HEK293 (cell line): ENCODE results near the gene TAF1B.

Source experiments
- CTCF ChIA-PET: fragments of 350-600 bp; formaldehyde crosslinking; extraction: SDS; loops from one replicate; lab custom pipeline; 2021; ENCODE audit warnings: antibody characterized with exemption; lab: Yijun Ruan, JAX
- POLR2A ChIA-PET: fragments of 300-600 bp; formaldehyde crosslinking; extraction: SDS; loops from one replicate; lab custom pipeline; 2020; ENCODE audit warnings: antibody characterized with exemption, inconsistent platforms; lab: Yijun Ruan, JAX
- H3K27ac ChIP-seq: fragments of 200-500 bp; sonication (Bioruptor generic); 2 replicates; pipeline ENCODE4 v1.5.1; 2014; ENCODE audit warnings: low read depth, low read length, control low read depth, inconsistent platforms; ENCODE audit errors: extremely low read depth
- H3K36me3 ChIP-seq, 2 experiments: fragments of 200-500 bp in 1 of 2; sonication (Bioruptor generic) in 1 of 2; 1 replicate in 1 of 2; 2 replicates in 1 of 2; pipeline ENCODE4 v1.5.1; 2014 to 2017; ENCODE audit warnings: inconsistent platforms in 2 of 2, low read length in 2 of 2; ENCODE audit not compliant: control insufficient read depth in 2 of 2, insufficient read depth in 1 of 2
- H3K4me1 ChIP-seq: fragments of 200-500 bp; sonication (Bioruptor generic); 2 replicates; pipeline ENCODE4 v1.5.1; 2014; ENCODE audit warnings: mild to moderate bottlenecking, low read length, inconsistent platforms; ENCODE audit not compliant: control insufficient read depth, insufficient read depth
- H3K4me3 ChIP-seq: 2 replicates; pipeline ENCODE4 v1.5.1; 2011; ENCODE audit warnings: low read depth, mild to moderate bottlenecking, control low read depth, low read length, moderate library complexity
- H3K9me3 ChIP-seq: fragments of 200-500 bp; sonication (Bioruptor generic); 2 replicates; pipeline ENCODE4 v1.5.1; 2014; ENCODE audit warnings: low read depth, low read length, inconsistent platforms; ENCODE audit not compliant: control insufficient read depth, insufficient read depth
- KLF1 ChIP-seq: fragments of 450-650 bp; formaldehyde crosslinking; IDR thresholded peaks from 2 replicates; pipeline ENCODE4 v1.5.1; 2016; ENCODE audit warnings: missing biosample characterization, missing genetic modification characterization
- MEIS1 ChIP-seq: sonication (generic); formaldehyde crosslinking; IDR thresholded peaks from 2 replicates; pipeline ENCODE4 v1.8.1; 2022; ENCODE audit warnings: missing genetic modification reagents, mild to moderate bottlenecking, borderline replicate concordance
- MZF1 ChIP-seq: fragments of 450-650 bp; formaldehyde crosslinking; IDR thresholded peaks from 2 replicates; pipeline ENCODE4 v1.5.1; 2017; ENCODE audit warnings: missing biosample characterization, missing genetic modification characterization, borderline replicate concordance
- PRDM4 ChIP-seq: fragments of 450-650 bp; formaldehyde crosslinking; IDR thresholded peaks from 2 replicates; pipeline ENCODE4 v1.5.1; 2017; ENCODE audit warnings: missing biosample characterization, missing genetic modification characterization
- REST ChIP-seq: fragments of 450-650 bp; formaldehyde crosslinking; IDR thresholded peaks from 2 replicates; pipeline ENCODE4 v1.5.1; 2016; ENCODE audit warnings: missing biosample characterization, missing genetic modification characterization
- YY2 ChIP-seq: fragments of 450-650 bp; formaldehyde crosslinking; IDR thresholded peaks from 2 replicates; pipeline ENCODE4 v1.5.1; 2016; ENCODE audit warnings: missing biosample characterization, missing genetic modification characterization
- ZFP69B ChIP-seq: fragments of 450-650 bp; formaldehyde crosslinking; IDR thresholded peaks from 2 replicates; pipeline ENCODE4 v1.5.1; 2016; ENCODE audit warnings: missing biosample characterization, missing genetic modification characterization
- ZNF132 ChIP-seq: fragments of 450-650 bp; formaldehyde crosslinking; IDR thresholded peaks from 2 replicates; pipeline ENCODE4 v1.5.1; 2017; ENCODE audit warnings: missing biosample characterization, missing genetic modification characterization, borderline replicate concordance
- ZNF169 ChIP-seq: fragments of 450-650 bp; formaldehyde crosslinking; IDR thresholded peaks from 2 replicates; pipeline ENCODE4 v1.5.1; 2016; ENCODE audit warnings: missing biosample characterization, missing genetic modification characterization
- ZNF184 ChIP-seq: fragments of 450-650 bp; IDR thresholded peaks from 2 replicates; pipeline ENCODE4 v1.5.1; 2018; ENCODE audit warnings: missing biosample characterization, mild to moderate bottlenecking, missing genetic modification characterization
- ZNF24 ChIP-seq: fragments of 450-650 bp; formaldehyde crosslinking; IDR thresholded peaks from 2 replicates; pipeline ENCODE4 v1.5.1; 2016; ENCODE audit warnings: missing biosample characterization, missing genetic modification characterization
- ZNF350 ChIP-seq: fragments of 450-650 bp; formaldehyde crosslinking; IDR thresholded peaks from 2 replicates; pipeline ENCODE4 v1.5.0; 2017; ENCODE audit warnings: missing biosample characterization, mild to moderate bottlenecking, missing genetic modification characterization
- ZNF362 ChIP-seq: fragments of 450-650 bp; formaldehyde crosslinking; IDR thresholded peaks from 2 replicates; pipeline ENCODE4 v1.5.1; 2016; ENCODE audit warnings: missing biosample characterization, missing genetic modification characterization
- ZNF692 ChIP-seq: fragments of 450-650 bp; formaldehyde crosslinking; IDR thresholded peaks from 2 replicates; pipeline ENCODE4 v1.5.1; 2016; ENCODE audit warnings: missing biosample characterization, missing genetic modification characterization
- ZNF76 ChIP-seq: fragments of 450-650 bp; formaldehyde crosslinking; IDR thresholded peaks from 2 replicates; pipeline ENCODE4; 2016; ENCODE audit warnings: low read depth, missing biosample characterization, missing genetic modification characterization, borderline replicate concordance
- ZNF843 ChIP-seq: fragments of 450-650 bp; formaldehyde crosslinking; IDR thresholded peaks from 2 replicates; pipeline ENCODE4 v1.5.1; 2016; ENCODE audit warnings: missing biosample characterization, missing genetic modification characterization
- ZSCAN18 ChIP-seq: fragments of 450-650 bp; formaldehyde crosslinking; IDR thresholded peaks from 2 replicates; pipeline ENCODE4 v1.5.1; 2016; ENCODE audit warnings: missing biosample characterization, missing genetic modification characterization
- ZSCAN23 ChIP-seq: fragments of 450-650 bp; formaldehyde crosslinking; IDR thresholded peaks from 2 replicates; pipeline ENCODE4 v1.5.1; 2016; ENCODE audit warnings: missing biosample characterization, missing genetic modification characterization
- ZSCAN4 ChIP-seq: fragments of 450-650 bp; formaldehyde crosslinking; IDR thresholded peaks from 2 replicates; pipeline ENCODE4 v1.5.1; 2017; ENCODE audit warnings: missing biosample characterization, missing genetic modification characterization

The TAF1B gene

GRCh38 chr2:9909106-9909505 is 65.8 kb downstream of the TAF1B start:
- ChIA-PET POLR2A (interaction anchor here (1.4 kb wide), 1 partner anchor 66 kb away, joined by 5 read pairs; the partner anchor contains the start of gene TAF1B), CTCF (no interaction called here)
- Histone ChIP-seq H3K4me1 (no peaks in the 10 kb centered on the region), H3K9me3 (no peaks in the 10 kb centered on the region), H3K27ac (no peak overlapping the region), H3K36me3 (peaks cover 19 to 43% of the 10 kb centered on the region in 2 experiments), H3K4me3 (no peak overlapping the region)
- TF ChIP-seq ZNF132 (no peak), YY2 (tag by site-specific recombination) (no peak), MEIS1 (no peak), ZSCAN18 (tag by site-specific recombination) (no peak), ZSCAN23 (tag by site-specific recombination) (no peak), ZNF843 (no peak), ZNF692 (tag by site-specific recombination) (no peak), ZNF24 (tag by site-specific recombination) (no peak), ZNF76 (tag by site-specific recombination) (no peak), ZNF184 (tag by site-specific recombination) (no peak), ZNF350 (tag by site-specific recombination) (no peak), REST (tag by site-specific recombination) (no peak), KLF1 (tag by site-specific recombination) (no peak), ZFP69B (tag by site-specific recombination) (no peak), MZF1 (no peak), ZSCAN4 (tag by site-specific recombination) (no peak), ZNF362 (tag by site-specific recombination) (no peak)

GRCh38 chr2:9910699-9911098 is 67.4 kb downstream of the TAF1B start:
- POLR2A ChIA-PET = interaction anchor here (1.1 kb wide), 1 partner anchor 68 kb away, joined by 3 read pairs; the partner anchor contains the start of gene TAF1B
- H3K4me1 ChIP-seq = no peaks in the 10 kb centered on the region
- peak; percentile 97 for TF ChIP-seq PRDM4
- TF ChIP-seq ZNF169 (tag by site-specific recombination) = no peak
- TF ChIP-seq, all 188 proteins: peak for 1
- CTCF ChIA-PET = interaction anchor here (0.6 kb wide), 1 partner anchor 138 kb away, joined by 3 read pairs; no protein-coding TSS in a partner anchor
- no peak overlapping the region for H3K4me3 ChIP-seq
- no peak overlapping the region for H3K27ac ChIP-seq
- H3K36me3 ChIP-seq = peaks cover 12 to 49% of the 10 kb centered on the region in 2 experiments
- H3K9me3 ChIP-seq = no peaks in the 10 kb centered on the region
